Measurements from ENCODE around the gene USP6NL. TPM values are rescaled to one million over a fixed set of nuclear protein-coding genes. Genes with fewer than 3 reads are reported as not detected.

Gene USP6NL
- total and polyA plus RNA-seq, 9 of the 15 experiments (the other 6 are each of a cell fraction or from before 2014, with no cell fraction given): 3.2 to 26.6 (median 19.8) TPM

GRCh38 chr10:11454160-11454559 lies 157.3 kb downstream of the USP6NL start:
- H3K4me2 ChIP-seq (ENCODE audit: insufficient read depth, low read length): no peak overlapping the region
- H3K79me2 ChIP-seq (ENCODE audit: control insufficient read depth, insufficient read depth, low read length): no peaks in the 10 kb centered on the region
- CTCF ChIA-PET (ENCODE audit: low intra/inter-chr PET ratio): no interaction called here
- in situ Hi-C loops (cut with MboI) (no loop called here), intact Hi-C loops (cut with micrococcal nuclease) (no loop called here)
- H3K36me3 ChIP-seq (ENCODE audit: control insufficient read depth, insufficient read depth, low read length): peaks cover 3% of the 10 kb centered on the region; the same call in 2 of the 3 replicates
- POLR2A ChIA-PET: interaction anchor here (0.8 kb wide), 1 partner anchor 8 kb away, joined by 3 read pairs; no protein-coding TSS in a partner anchor
- H3K4me3 ChIP-seq: no peak overlapping the region
- H3K4me1 ChIP-seq (replicated peaks in 1 of 2; ENCODE audit: control insufficient read depth in 2 of 2, insufficient read depth in 2 of 2, low read length in 2 of 2): peaks cover 13 to 21% of the 10 kb centered on the region in 2 experiments
- H3K27me3 ChIP-seq (ENCODE audit: control insufficient read depth in 2 of 2, insufficient read depth in 2 of 2, low read length in 2 of 2): no peaks in the 10 kb centered on the region
- no peaks in the 10 kb centered on the region; the same call in 1 of the 2 replicates for H3K9me3 ChIP-seq (replicated peaks; ENCODE audit: control insufficient read depth, insufficient read depth, low read depth, low read length)
- 93% methylated on average over 4 of the region's 4 CpGs for WGBS (ENCODE audit: insufficient coverage, low coverage, missing lambda C conversion rate)
- no peak overlapping the region for H3K27ac ChIP-seq (ENCODE audit: extremely low read depth, low read depth, low read length)
- no peak overlapping the region for H2AFZ ChIP-seq (ENCODE audit: low read depth, low read length)
- H4K20me1 ChIP-seq (replicated peaks; ENCODE audit: control insufficient read depth, insufficient read depth, low read length): no peaks in the 10 kb centered on the region
- no TSS peak for BruUV-seq (replicated peaks)
- ATAC-seq (peak; percentile 5; the same call in 1 of the 3 replicates), FAIRE-seq (no peak), DNase-seq (ENCODE audit: extremely low read depth in 1 of 4, low spot score in 3 of 4) (no peak)
- no peaks in the 10 kb centered on the region for H3K9me1 ChIP-seq (ENCODE audit: control insufficient read depth, insufficient read depth, low read length)
- no peak overlapping the region for H3K9ac ChIP-seq (ENCODE audit: insufficient read depth in 1 of 2, low read depth in 2 of 2, low read length in 2 of 2)
- TF ChIP-seq, protein P1, sequence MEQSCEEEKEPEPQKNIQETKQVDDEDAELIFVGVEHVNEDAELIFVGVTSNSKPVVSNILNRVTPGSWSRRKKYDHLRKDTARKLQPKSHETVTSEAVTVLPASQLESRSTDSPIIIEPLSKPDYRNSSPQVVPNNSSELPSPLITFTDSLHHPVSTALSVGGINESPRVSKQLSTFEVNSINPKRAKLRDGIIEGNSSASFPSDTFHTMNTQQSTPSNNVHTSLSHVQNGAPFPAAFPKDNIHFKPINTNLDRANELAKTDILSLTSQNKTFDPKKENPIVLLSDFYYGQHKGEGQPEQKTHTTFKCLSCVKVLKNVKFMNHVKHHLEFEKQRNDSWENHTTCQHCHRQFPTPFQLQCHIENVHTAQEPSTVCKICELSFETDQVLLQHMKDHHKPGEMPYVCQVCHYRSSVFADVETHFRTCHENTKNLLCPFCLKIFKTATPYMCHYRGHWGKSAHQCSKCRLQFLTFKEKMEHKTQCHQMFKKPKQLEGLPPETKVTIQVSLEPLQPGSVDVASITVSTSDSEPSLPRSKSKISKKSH (CRISPR knock-in tag; IDR thresholded peaks at IDR 0.05): no peak
- TF ChIP-seq JUN (IDR thresholded peaks at IDR 0.05; ENCODE audit: borderline replicate concordance, low read depth, low read length): no peak
- TF ChIP-seq JUN (CRISPR knock-in tag; IDR thresholded peaks at IDR 0.05; ENCODE audit: borderline replicate concordance): no peak
- TF ChIP-seq SMARCA4 (IDR thresholded peaks at IDR 0.05): no peak
- no peak for TF ChIP-seq HNRNPUL1 (IDR thresholded peaks at IDR 0.05; ENCODE audit: low read length)
- TF ChIP-seq ZFX (CRISPR knock-in tag; IDR thresholded peaks at IDR 0.05): no peak
- TF ChIP-seq E2F8 (IDR thresholded peaks at IDR 0.05; ENCODE audit: low read depth, partially characterized antibody): peak; percentile 63
- no peak for TF ChIP-seq TSHZ1 (CRISPR knock-in tag; IDR thresholded peaks at IDR 0.05)
- TF ChIP-seq FOXA1 (IDR thresholded peaks at IDR 0.05; ENCODE audit: borderline replicate concordance): no peak
- TF ChIP-seq C11orf30 (IDR thresholded peaks at IDR 0.05; ENCODE audit: low read depth): no peak
- no peak for TF ChIP-seq GTF2A2 (tag; IDR thresholded peaks at IDR 0.05)
- TF ChIP-seq ZC3H8 (IDR thresholded peaks at IDR 0.05): no peak
- TF ChIP-seq ETV6 (IDR thresholded peaks at IDR 0.05; ENCODE audit: borderline replicate concordance in 1 of 2, low read depth in 2 of 2, low read length in 1 of 2): no peak
- TF ChIP-seq ETV6 (CRISPR knock-in tag; IDR thresholded peaks at IDR 0.05; ENCODE audit: borderline replicate concordance): no peak
- peak; percentile 39; the same call in 1 of the 2 replicates for TF ChIP-seq POLR2A (conservative IDR thresholded peaks at IDR 0.05)
- no peak for TF ChIP-seq RAD51 (IDR thresholded peaks at IDR 0.05; ENCODE audit: borderline replicate concordance, low read depth)
- TF ChIP-seq CREM (IDR thresholded peaks at IDR 0.05; ENCODE audit: low read depth): no peak
- TF ChIP-seq MCM2 (IDR thresholded peaks at IDR 0.05; ENCODE audit: low read depth): no peak
